ENCODE measurements around the gene SERINC3. TPM values are rescaled to one million over a fixed set of nuclear protein-coding genes. Genes with fewer than 3 reads are reported as not detected.

Gene SERINC3
- total and polyA plus RNA-seq, 2 of the 13 experiments (the other 11 are each of a cell fraction or from before 2014, with no cell fraction given) = 82.0 to 226 TPM

- TF ChIP-seq ATF3 (CRISPR knock-in tag; IDR thresholded peaks at IDR 0.05) (peak; percentile 63; the same call in 1 of the 2 replicates), SIX1 (CRISPR knock-in tag; IDR thresholded peaks at IDR 0.05; ENCODE audit: borderline replicate concordance) (no peak), ATF4 (CRISPR knock-in tag; IDR thresholded peaks at IDR 0.05) (peak in 1 of 2 experiments; percentile 86; a peak in 2 of 4 replicates), KLF16 (CRISPR knock-in tag; IDR thresholded peaks at IDR 0.05) (0 out of 4 replicates have a peak, but pooled peaks of 1 of the 2 experiments have one; percentile 17), FOXO4 (CRISPR knock-in tag; conservative IDR thresholded peaks at IDR 0.05) (0 out of 2 replicates have a peak, but pooled peaks have one; percentile 11), ATF7 (IDR thresholded peaks at IDR 0.05) (peak; percentile 62), ATF7 (CRISPR knock-in tag; IDR thresholded peaks at IDR 0.05) (no peak), ZFP82 (CRISPR knock-in tag; IDR thresholded peaks at IDR 0.05; ENCODE audit: borderline replicate concordance) (no peak), GATA4 (IDR thresholded peaks at IDR 0.05; ENCODE audit: borderline replicate concordance, low read depth) (no peak), ZNF251 (CRISPR knock-in tag; IDR thresholded peaks at IDR 0.05) (no peak)
Measured at GRCh38 chr20:44495257-44495656, 26.6 kb downstream of the SERINC3 start (continued).

GRCh38 chr20:44494681-44495080 is 27.2 kb downstream of the SERINC3 start:
- no TSS peak for BruUV-seq (replicated peaks)
- no peaks in the 10 kb centered on the region for H3K9me3 ChIP-seq (ENCODE audit: low read length)
- no peaks in the 10 kb centered on the region for H3K79me2 ChIP-seq (ENCODE audit: insufficient read depth, low read length)
- no peaks in the 10 kb centered on the region for H3K4me1 ChIP-seq (ENCODE audit: insufficient read depth, low read length)
- H3K9ac ChIP-seq (ENCODE audit: insufficient read depth, low read depth, low read length) = no peak overlapping the region
- no peaks in the 10 kb centered on the region for H3K27me3 ChIP-seq (ENCODE audit: control insufficient read depth in 1 of 2, insufficient read depth in 2 of 2, low read length in 2 of 2)
- no peaks in the 10 kb centered on the region for H4K20me1 ChIP-seq (ENCODE audit: insufficient read depth, low read length)
- DNase-seq (ENCODE audit: low spot score) (no peak), FAIRE-seq (no peak), ATAC-seq (0 out of 3 replicates have a peak, but pooled peaks have one; percentile 14)
- 98% methylated on average over 3 of the region's 3 CpGs for WGBS (ENCODE audit: low lambda C conversion rate)
- H3K4me3 ChIP-seq (replicated peaks in 1 of 3; ENCODE audit: insufficient read depth in 1 of 3, low read depth in 2 of 3, low read length in 3 of 3) = no peak overlapping the region
- intact Hi-C loops (cut with micrococcal nuclease; ENCODE audit: unreplicated experiment) (no loop called here), in situ Hi-C loops (cut with HindIII; ENCODE audit: extremely low pct_ligation_motif_present, low pct_unique_long_range_greater_than_20kb) (no loop called here)
- peaks cover 47 to 76% of the 10 kb centered on the region in 2 experiments for H3K36me3 ChIP-seq (replicated peaks in 1 of 2; ENCODE audit: control insufficient read depth in 1 of 2, insufficient read depth in 2 of 2, low read length in 2 of 2)
- no peak overlapping the region for H2AFZ ChIP-seq (ENCODE audit: low read length)
- H3K4me2 ChIP-seq (ENCODE audit: low read depth, low read length) = no peak overlapping the region
- H3K27ac ChIP-seq (ENCODE audit: extremely low read length, insufficient read depth, low read length) = no peak overlapping the region
- CTCF ChIA-PET (ENCODE audit: low intra/inter-chr PET ratio, low total read pairs) = no interaction called here
- POLR2A ChIA-PET = interaction anchor here (1.2 to 1.4 kb wide), 3 partner anchors 10 to 27 kb away, joined by 3 to 6 read pairs (median 4); partner anchors contain the start of genes SERINC3 and TTPAL
- no peak for TF ChIP-seq RXRA (CRISPR knock-in tag; IDR thresholded peaks at IDR 0.05)
- no peak for TF ChIP-seq ZNF563 (CRISPR knock-in tag; IDR thresholded peaks at IDR 0.05)
- TF ChIP-seq CTCF (CRISPR knock-in tag; IDR thresholded peaks at IDR 0.05) = no peak
- TF ChIP-seq ZNF775 (CRISPR knock-in tag; IDR thresholded peaks at IDR 0.05; ENCODE audit: borderline replicate concordance) = no peak
- no peak for TF ChIP-seq ZBTB38 (CRISPR knock-in tag; IDR thresholded peaks at IDR 0.05)
- TF ChIP-seq SOX5 (CRISPR knock-in tag; IDR thresholded peaks at IDR 0.05; ENCODE audit: borderline replicate concordance) = no peak
- TF ChIP-seq AGO1 (IDR thresholded peaks at IDR 0.05; ENCODE audit: low read depth, low read length, poor library complexity, severe bottlenecking) = no peak
- TF ChIP-seq SPEN (CRISPR knock-in tag; IDR thresholded peaks at IDR 0.05; ENCODE audit: low read depth) = no peak
- TF ChIP-seq NCOA5 (CRISPR knock-in tag; IDR thresholded peaks at IDR 0.05) = no peak
- no peak for TF ChIP-seq ZMAT3 (CRISPR knock-in tag; conservative IDR thresholded peaks at IDR 0.05)
- TF ChIP-seq ZNF749 (CRISPR knock-in tag; IDR thresholded peaks at IDR 0.05; ENCODE audit: borderline replicate concordance) = no peak
